Natural killer cell (primary cell): ENCODE data around the gene COPS2. TPM values are rescaled to one million over a fixed set of nuclear protein-coding genes. Genes with fewer than 3 reads are reported as not detected.

Experiments used
- ATAC-seq, 3 donors: fragments of 150-1000 bp in 2 of 3; fragments of 200-7000 bp in 1 of 3; cut with Tn5 transposase; 1 replicate in 1 of 3; 2 replicates in 2 of 3; pipeline ENCODE4 v1.10.0; 2021; ENCODE audit warnings: mild to moderate bottlenecking in 2 of 3, moderate library complexity in 2 of 3
- DNase-seq, 2 donors: peaks; one replicate each; pipeline versions ENCODE4 v3.0.0 to v3.0.0-alpha.2; 2013 to 2021; ENCODE audit warnings: mixed read lengths in 1 of 2
- H3K27ac ChIP-seq: one replicate; pipeline ENCODE4 v1.5.1; 2013; ENCODE audit warnings: mild to moderate bottlenecking, low read length
- H3K27me3 ChIP-seq: one replicate; pipeline ENCODE4 v1.6.1; 2013; ENCODE audit warnings: low read length; ENCODE audit not compliant: control insufficient read depth, insufficient read depth
- H3K36me3 ChIP-seq: one replicate; pipeline ENCODE4 v1.6.1; 2013; ENCODE audit warnings: low read length; ENCODE audit not compliant: control insufficient read depth, insufficient read depth
- H3K4me1 ChIP-seq: one replicate; pipeline ENCODE4 v1.6.1; 2013; ENCODE audit warnings: low read length; ENCODE audit not compliant: control insufficient read depth, insufficient read depth
- H3K4me3 ChIP-seq: one replicate; pipeline ENCODE4 v1.5.1; 2013; ENCODE audit warnings: low read length
- H3K9me3 ChIP-seq: one replicate; pipeline ENCODE4 v1.6.1; 2013; ENCODE audit warnings: low read length; ENCODE audit not compliant: control insufficient read depth, insufficient read depth
- H3K27ac Mint-ChIP-seq, 2 donors: one replicate each; pipeline ENCODE4 v1.8.0; 2022; ENCODE audit warnings: mild to moderate bottlenecking in 2 of 2, mixed read lengths in 2 of 2, moderate library complexity in 1 of 2
- H3K27me3 Mint-ChIP-seq, 2 donors: one replicate each; pipeline ENCODE4 v1.8.0; 2022; ENCODE audit warnings: low read depth in 2 of 2, mixed read lengths in 2 of 2
- H3K36me3 Mint-ChIP-seq: one replicate; pipeline ENCODE4 v1.8.0; 2022; ENCODE audit warnings: mixed read lengths
- H3K4me1 Mint-ChIP-seq, 2 donors: one replicate each; pipeline ENCODE4 v1.8.0; 2022; ENCODE audit warnings: mixed read lengths in 2 of 2
- H3K4me3 Mint-ChIP-seq: one replicate; pipeline ENCODE4 v1.8.0; 2022; ENCODE audit warnings: mild to moderate bottlenecking, moderate library complexity, mixed read lengths
- H3K9me3 Mint-ChIP-seq, 2 donors: one replicate each; pipeline ENCODE4 v1.8.0; 2022; ENCODE audit warnings: mixed read lengths in 2 of 2
- WGBS: methylation state at CpG from one replicate; pipeline ENCODE4 v1.1.7; 2013; ENCODE audit warnings: missing lambda C conversion rate; ENCODE audit not compliant: insufficient coverage; 5-methylcytosine and 5-hydroxymethylcytosine counted together
- intact Hi-C: fragments of 100-400 bp; cut with micrococcal nuclease; formaldehyde crosslinking; loops from one replicate; pipeline ENCODE4 v1.14.2; 2022
- total RNA-seq, 4 donors: library from RNA; stranded (reverse); fragments of 120-200 nt in 1 of 4; gene quantifications; one replicate each; pipeline versions ENCODE4 v1.2.3 to v1.2.4, GENCODE V29; 2013 to 2022
- TF ChIP-seq, protein P1 (sequence below): fragments of 200-600 bp; IDR thresholded peaks from one replicate; pipeline ENCODE4 v1.8.0; 2022; ENCODE audit warnings: antibody characterized with exemption

Gene COPS2
- total RNA-seq, 3 donors from 2014 or later (not counting 1 experiment from before 2014, with no cell fraction given) = 77.6 to 90.7 (median 89.3) TPM

- intact Hi-C loops = loop anchor here (10.0 kb wide), 1 partner anchor 1752 kb away; the partner anchor contains the start of gene AP4E1
- no peak overlapping the region for H3K4me3 ChIP-seq
- TF ChIP-seq, protein P1, sequence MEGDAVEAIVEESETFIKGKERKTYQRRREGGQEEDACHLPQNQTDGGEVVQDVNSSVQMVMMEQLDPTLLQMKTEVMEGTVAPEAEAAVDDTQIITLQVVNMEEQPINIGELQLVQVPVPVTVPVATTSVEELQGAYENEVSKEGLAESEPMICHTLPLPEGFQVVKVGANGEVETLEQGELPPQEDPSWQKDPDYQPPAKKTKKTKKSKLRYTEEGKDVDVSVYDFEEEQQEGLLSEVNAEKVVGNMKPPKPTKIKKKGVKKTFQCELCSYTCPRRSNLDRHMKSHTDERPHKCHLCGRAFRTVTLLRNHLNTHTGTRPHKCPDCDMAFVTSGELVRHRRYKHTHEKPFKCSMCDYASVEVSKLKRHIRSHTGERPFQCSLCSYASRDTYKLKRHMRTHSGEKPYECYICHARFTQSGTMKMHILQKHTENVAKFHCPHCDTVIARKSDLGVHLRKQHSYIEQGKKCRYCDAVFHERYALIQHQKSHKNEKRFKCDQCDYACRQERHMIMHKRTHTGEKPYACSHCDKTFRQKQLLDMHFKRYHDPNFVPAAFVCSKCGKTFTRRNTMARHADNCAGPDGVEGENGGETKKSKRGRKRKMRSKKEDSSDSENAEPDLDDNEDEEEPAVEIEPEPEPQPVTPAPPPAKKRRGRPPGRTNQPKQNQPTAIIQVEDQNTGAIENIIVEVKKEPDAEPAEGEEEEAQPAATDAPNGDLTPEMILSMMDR = no peak
- peak overlapping the region; percentile 67 for H3K4me3 Mint-ChIP-seq
- H3K36me3 ChIP-seq = peaks cover 4% of the 10 kb centered on the region
- H3K27me3 Mint-ChIP-seq = no peaks in the 10 kb centered on the region
- peak overlapping the region; percentile 14 to 15 for H3K27ac Mint-ChIP-seq
- H3K27me3 ChIP-seq = no peaks in the 10 kb centered on the region
- H3K9me3 ChIP-seq = no peaks in the 10 kb centered on the region
- no peaks in the 10 kb centered on the region for H3K9me3 Mint-ChIP-seq
- no peak overlapping the region for H3K27ac ChIP-seq
- DNase-seq = no peak
- no peaks in the 10 kb centered on the region for H3K36me3 Mint-ChIP-seq
- H3K4me1 ChIP-seq = peaks cover 7% of the 10 kb centered on the region
- 92% methylated on average over 6 of the region's 9 CpGs for WGBS
- peaks cover 40 to 48% of the 10 kb centered on the region in 2 donors for H3K4me1 Mint-ChIP-seq
- ATAC-seq = no peak
Observed at GRCh38 chr15:49152552-49153312, 2.7 kb downstream of the COPS2 start.

DNA sequence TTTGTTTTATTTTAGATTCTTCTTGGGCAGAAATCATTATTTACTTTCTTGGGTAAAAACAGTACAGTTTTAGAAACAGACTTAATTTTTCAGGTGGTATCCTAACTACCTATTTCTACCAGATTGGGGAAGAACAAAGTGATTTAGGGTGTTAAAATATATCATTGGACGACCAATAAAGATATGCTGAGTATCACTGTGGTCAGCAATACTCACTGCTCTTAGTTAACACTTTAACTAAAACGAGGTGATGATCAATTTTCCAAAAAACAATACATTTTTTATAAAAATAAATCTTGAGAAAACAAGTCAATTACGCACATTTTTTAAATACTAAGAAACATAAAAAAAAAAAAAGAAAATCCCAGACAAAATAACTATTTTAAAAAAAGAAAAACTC lies 3.6 kb downstream of the COPS2 start:
- Mint-ChIP-seq H3K4me1 (peaks cover 45 to 50% of the 10 kb centered on the region in 2 donors), H3K9me3 (no peaks in the 10 kb centered on the region), H3K27ac (no peak overlapping the region), H3K4me3 (no peak overlapping the region), H3K27me3 (no peaks in the 10 kb centered on the region), H3K36me3 (no peaks in the 10 kb centered on the region)
- no CpG with 5 or more reads among the region's 3 CpGs for WGBS
- intact Hi-C loops = loop anchor here (10.0 kb wide), 1 partner anchor 1753 kb away; the partner anchor contains the start of gene AP4E1
- Histone ChIP-seq H3K36me3 (peaks cover 4% of the 10 kb centered on the region), H3K27ac (no peak overlapping the region), H3K9me3 (no peaks in the 10 kb centered on the region), H3K27me3 (no peaks in the 10 kb centered on the region), H3K4me1 (peaks cover 7% of the 10 kb centered on the region), H3K4me3 (no peak overlapping the region)
- no peak for ATAC-seq
- TF ChIP-seq, protein P1 = no peak
- no peak for DNase-seq

GRCh38 chr15:49148727-49149126 lies 6.7 kb downstream of the COPS2 start:
- Histone ChIP-seq H3K9me3 (no peaks in the 10 kb centered on the region), H3K4me1 (peaks cover 3% of the 10 kb centered on the region), H3K27me3 (no peaks in the 10 kb centered on the region), H3K36me3 (peaks cover 15% of the 10 kb centered on the region), H3K27ac (no peak overlapping the region), H3K4me3 (no peak overlapping the region)
- Mint-ChIP-seq H3K4me1 (peaks cover 30 to 42% of the 10 kb centered on the region in 2 donors), H3K4me3 (no peak overlapping the region), H3K9me3 (no peaks in the 10 kb centered on the region), H3K27ac (peak overlapping the region in 1 of 2 donors; percentile 7), H3K36me3 (no peaks in the 10 kb centered on the region), H3K27me3 (no peaks in the 10 kb centered on the region)
- TF ChIP-seq, protein P1 = no peak
- DNase-seq (no peak), ATAC-seq (no peak)
- intact Hi-C loops = no loop called here
- WGBS = no CpG with 5 or more reads among the region's 1 CpG
